ENCODE measurements around the gene RABEP1.

Gene RABEP1

DNA sequence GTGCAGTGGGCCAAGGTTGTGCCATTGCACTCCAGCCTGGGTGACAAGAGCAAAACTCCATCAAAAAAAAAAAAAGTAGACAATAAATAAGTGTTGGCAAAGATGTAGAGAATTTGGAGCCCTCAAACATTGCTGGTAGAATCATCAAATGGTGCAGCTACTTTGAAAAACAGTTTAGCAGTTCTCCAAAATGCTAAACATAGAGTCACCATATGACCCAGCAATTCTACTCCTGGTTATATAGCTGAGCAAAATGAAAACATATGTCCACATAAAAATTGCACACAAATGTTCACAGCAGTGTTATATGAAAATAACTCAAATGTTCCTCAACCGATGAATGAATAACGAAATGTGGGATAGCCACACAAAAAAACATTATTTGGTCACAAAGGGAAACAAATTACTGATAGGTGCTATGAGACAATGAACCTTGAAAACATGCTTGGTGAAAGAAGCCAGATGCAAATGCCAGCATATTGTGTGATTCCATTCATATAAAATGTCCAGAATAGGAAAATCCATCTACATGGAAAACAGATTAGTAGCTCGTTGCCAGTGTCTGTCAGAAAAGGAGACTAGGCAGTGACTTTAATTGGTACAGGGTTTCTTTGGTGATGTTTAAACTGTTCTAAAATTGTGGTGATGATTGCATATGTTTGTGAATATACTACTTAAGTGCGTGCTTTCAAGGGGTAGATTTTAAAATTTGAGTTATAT is 12.7 kb upstream of the RABEP1 start:
- DNase-seq: no peak

DNA sequence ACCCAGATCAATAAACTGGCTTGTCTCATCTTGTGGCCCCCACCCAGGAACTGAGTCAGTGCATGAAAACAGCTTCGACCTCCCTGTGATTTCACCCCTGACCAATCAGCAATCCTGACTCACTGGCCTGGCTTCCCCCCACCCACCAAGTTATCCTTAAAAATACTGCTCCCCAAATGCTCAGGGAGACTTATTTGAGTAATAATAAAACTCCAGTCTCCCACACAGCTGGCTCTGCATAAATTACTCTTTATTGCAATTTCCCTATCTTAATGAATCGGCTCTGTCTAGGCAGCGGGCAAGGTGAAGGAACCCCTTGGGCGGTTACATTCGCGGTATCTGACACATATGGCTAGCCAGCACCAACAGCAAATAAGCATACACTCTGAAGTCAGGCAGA is 9.8 kb upstream of the RABEP1 start:
- DNase-seq: no peak

DNA sequence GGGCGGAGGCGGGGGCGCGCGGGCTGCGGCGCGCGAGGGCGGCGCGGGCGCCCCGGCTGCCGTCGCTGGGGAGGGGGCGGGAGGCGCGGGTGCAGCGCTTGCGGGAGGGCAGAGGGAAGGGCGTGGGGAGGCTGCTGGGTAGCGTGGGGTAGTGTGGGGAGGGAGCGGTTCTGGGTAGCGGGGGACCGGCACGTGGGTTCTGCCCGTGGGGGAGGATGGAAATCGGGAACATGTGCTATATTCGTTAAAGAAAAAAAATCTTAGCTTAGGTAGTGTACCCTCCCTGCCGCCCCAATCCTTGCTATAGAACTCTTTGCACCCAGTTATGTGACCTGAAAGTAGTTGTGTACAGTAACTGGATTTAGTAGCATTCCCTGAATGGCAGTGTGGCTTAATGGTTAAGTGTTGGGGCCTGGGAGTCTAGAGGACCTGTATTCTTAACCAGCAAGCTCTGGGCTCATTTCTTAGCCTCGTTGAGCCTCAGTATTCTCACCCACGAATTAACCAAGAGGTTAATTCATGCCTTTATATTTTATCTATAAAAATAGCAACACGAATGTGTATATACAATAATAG is 646 bp downstream of the RABEP1 start:
- no peak for DNase-seq

DNA sequence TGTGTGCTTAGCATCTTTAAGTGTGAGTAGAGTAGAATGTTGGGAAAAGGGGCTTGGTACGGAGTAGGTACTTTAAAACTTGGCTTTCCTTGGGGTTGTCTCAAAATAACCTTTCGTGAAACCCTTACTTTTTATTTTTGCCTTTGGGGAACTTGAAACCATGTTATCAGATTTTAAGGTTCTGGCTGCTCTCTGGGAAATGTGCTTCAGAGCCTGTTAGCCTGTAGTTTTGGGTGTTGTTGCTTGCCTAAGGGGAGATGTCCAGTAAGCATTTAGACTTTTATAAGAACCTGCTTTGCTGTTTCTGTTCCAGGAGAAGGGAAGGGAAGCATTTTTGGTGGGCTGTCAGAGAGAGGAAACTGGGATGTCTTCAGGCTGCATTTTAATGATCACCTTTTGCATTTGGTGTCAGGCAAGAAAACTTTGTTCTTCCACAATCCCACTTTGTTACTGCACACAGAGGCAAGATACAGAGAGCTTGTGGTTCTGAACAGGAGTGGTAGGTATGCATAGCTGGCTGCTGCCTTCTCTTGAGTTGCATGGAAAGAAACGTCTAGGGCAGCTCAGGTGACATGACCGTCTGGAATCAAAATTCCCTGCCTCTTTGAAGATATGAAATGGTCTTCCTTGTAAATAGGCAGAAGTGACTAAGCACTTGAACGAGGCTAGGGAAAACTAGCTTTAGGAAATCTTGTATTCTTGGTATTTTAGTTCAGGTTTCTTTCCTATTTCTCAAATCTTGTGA is 1.7 kb downstream of the RABEP1 start:
- DNase-seq: no peak

DNA sequence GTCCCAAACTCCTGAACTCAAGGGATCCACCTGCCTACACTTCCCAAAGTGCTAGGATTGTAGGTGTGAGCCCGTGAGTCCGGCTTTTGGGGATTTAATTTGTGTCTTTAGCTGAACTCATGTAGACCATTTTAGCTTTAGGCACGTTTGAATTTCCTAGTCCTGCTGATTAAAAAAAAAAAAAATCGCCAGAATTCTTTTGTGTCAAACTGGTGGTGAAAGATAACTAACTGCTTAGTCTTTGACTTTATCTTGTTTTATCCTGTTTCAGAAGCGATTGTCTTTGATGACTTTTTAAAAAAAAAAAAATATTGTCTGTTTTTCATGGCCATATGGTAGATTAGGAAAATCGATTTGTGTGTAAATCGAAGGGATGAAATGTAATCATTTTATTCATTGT is 2.6 kb downstream of the RABEP1 start:
- DNase-seq: no peak

DNA sequence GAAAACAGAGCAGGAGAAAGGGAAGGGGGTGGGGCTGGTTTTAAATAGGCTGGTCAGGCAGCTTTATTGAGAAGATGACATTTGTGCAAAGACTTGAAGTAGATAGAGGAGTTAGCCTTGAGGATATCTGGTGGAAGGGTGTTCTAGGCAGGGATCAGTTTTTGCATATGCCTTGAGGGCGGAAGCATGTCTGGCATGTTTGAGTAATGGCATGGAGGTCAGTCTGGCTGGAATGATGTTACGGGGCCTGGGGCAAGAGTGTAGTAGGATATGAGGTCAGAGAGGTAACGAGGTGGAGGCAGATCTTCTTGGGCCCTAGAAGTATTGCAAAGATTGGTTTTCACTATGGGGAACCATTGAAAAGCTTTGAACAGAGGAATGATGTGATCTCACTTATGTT is 4.8 kb downstream of the RABEP1 start:
- DNase-seq: peak; percentile 88

DNA sequence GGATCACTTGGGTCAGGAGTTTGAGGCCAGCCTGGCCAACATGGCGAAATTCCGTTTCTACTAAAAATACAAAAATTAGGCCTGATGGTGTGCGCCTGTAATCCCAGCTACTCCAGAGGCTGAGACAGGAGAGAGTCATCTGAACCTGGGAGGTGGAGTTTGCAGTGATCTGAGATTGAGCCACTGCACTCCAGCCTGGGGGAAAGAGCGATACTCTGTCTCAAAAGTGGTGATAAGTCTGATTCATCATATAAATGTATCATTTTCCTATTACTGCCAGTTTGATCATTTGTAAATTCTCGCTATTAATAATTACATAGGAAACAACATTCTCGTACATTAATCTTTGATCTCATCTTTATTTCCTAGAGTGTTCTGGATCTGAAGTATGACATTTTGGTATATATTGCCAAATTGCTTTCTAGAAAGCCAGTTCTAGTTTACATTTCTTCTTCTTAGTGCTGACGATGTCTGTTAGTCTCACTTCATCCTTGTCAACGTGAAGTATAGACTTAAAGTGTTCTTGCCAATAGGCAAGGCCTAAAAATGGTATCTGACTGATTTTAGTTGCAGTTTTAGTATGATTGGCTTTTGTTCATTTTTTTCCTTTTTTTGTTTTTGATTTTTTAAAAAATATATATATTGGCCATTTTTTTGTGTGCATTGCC is 9.7 kb downstream of the RABEP1 start:
- DNase-seq: no peak

DNA sequence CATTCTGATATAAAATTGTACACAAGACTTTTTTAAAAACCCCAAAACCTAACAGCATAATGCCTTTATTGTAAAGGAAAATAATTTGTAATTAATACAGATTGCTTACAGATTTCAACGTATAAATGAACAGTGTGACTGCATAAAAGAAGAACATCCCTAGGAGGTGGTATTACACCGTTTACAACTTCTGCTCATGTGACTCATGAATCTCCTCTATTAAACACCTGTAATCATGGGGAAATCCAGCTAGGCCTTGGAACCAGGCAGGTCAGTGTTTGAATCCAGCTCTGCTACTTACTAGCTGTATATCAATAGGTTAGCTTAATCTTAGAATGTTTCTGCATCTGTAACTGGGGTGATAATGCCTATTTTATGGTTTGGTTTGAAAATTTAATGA is 15.2 kb downstream of the RABEP1 start:
- no peak for DNase-seq

DNA sequence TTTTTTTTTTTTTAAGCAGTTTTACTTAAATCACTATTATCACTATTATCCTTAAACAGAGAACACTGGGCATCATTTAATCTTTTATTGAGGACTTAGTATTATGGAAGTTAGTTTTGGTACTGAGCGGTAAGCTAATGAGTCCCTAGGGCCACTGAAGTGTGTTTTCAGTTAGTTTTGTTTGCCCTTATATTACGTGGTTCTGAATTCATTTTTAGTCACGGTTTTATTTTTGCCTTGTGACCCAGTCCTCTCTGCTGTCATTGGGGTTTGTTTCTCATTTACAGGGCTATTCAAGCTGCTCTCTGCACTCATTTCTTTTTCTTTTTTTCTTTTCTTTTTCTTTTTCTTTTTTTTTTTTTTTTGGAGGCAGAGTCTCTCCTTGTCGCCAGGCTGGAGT is 17.3 kb downstream of the RABEP1 start:
- no peak for DNase-seq

DNA sequence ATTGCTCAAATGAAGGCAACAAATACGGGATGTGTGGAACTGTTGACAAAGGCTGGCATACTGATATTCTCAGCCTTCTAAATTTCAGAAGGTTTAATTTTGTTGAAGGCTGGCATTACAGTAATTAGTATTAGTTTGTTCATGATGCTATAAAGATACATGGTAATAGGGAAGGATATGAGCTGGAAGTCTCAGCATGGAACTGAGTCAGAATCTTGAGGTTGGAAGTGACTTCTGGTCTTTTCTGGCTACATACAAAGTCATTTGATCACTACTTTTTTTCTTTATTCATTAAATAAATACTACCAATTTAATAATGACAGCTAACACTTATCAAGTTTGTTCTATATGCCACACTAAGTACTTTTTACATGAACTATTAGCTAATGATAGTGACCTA is 22.6 kb downstream of the RABEP1 start:
- no peak for DNase-seq

DNA sequence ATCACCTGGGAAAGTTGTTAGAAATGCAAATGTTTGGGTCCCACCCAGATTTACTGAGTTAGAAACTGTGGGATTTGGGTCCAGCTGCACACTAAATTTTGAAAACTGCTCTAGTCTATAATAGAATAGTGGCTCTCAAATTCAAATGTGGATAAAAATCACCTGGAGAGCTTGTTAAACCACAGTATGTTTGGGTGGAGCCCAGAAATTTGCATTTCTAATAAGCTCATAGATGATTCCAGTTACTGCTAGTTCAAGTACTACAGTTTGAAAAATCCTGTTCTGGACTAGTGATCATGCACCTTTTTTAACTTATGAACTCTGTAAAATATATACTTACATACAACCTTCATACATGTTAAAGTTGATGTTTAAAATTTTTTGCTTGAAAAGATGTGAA is 27.8 kb downstream of the RABEP1 start:
- DNase-seq: no peak

DNA sequence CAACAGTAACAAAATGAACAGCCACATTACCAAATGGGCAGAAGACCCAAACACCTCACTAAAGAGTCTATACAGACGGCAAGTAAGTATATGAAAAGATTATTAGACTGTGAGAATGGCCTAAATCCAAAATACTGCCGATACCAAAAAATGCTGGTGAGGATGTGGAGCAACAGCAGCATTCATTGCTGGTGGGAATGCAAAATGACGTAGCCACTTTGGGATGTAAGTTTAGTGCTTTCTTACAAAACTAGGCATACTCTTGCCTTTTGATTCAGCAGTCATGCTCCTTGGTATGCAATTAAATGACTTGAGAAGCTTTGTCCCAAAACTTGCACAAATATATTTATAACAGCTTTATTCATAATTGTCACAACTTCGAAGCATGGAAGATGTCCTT is 43.8 kb downstream of the RABEP1 start:
- DNase-seq: no peak

DNA sequence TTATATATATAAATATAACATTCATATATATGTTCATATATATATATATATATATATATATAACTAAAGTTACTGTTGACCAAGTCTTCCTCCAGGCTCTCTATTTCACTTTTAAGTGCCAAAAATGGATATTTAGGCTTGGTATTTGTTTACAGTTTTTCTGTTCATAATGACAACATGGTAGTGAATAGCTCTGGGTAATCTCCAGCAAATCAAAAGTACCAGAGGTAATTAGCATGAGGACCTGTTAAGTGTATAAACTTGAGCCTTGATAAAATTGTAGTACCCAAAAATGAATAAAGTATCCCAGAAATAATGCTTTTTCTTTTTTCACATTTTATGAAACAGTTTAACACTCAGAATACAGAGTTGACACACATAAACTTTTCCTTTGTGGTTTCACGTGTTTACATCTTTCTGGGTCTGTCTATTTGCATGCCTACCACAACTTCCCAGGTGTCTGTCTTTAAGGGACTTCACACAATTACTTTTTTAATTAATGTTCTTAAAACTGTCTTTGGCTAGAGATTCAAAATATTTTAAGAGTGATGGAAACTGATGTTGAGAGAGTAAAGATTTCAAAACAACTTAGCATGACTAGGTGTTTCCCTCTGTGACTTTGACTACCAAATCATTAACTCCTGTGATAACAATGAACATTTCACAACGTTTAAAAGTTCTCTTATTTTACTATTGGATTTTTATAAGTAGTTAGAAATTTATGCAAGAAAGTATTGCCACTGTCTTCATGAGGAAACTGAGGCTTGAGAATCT is 47.9 kb downstream of the RABEP1 start:
- DNase-seq: no peak

DNA sequence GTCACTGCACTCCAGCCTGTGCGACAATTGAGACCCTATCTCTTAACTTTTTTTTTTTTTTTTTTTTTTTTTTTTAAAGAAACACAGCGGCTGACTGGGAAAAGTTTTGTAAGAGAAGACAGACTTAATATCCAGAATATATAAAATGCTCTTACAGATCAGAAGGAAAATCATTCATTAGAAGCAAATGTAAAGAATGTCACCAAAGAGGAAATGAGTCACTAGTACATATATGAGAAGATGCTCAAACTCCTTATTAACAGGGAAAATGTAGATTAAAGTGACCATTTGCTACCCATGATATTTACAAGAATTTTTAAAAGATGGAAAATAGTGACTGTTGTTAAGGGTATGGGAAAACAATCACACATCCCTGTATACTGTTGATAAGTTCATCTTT is 48.9 kb downstream of the RABEP1 start:
- no peak for DNase-seq

DNA sequence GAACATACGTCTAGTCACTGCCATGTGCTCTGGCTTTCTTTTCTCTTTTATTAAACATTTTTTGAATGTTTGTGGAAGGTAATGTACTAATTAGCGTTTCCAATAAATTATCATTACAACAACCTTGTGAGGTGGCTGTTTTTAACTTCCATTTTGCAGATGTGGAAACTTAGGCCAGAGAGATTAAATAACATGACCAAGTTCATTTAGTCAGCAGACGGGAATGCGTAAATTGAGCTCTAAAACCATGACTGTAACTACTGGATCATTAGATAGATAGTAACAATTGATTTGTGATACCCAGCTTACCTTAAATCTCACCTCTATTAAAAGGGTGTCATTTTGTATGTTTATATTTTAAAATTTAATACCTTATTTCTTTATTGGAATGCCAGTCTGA is 49.4 kb downstream of the RABEP1 start:
- no peak for DNase-seq

DNA sequence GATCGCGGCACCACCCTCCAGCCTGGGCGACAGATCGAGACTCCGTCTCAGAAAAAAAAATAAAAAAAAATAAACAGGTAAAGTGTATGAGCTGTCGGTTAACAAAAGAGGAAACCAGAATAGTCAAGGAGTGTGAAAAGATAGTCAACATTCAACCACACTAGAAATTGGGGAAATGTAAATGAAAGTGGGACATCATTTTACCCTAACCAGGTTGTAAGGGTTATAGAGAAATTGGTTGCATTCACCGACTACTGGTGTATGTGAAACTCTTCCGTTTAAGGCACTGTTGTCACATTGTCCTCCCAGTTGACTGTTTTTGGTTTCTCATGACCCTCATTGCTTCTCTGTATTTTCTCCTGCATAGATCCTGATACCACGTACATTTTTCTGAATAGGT is 62.8 kb downstream of the RABEP1 start:
- DNase-seq: no peak

DNA sequence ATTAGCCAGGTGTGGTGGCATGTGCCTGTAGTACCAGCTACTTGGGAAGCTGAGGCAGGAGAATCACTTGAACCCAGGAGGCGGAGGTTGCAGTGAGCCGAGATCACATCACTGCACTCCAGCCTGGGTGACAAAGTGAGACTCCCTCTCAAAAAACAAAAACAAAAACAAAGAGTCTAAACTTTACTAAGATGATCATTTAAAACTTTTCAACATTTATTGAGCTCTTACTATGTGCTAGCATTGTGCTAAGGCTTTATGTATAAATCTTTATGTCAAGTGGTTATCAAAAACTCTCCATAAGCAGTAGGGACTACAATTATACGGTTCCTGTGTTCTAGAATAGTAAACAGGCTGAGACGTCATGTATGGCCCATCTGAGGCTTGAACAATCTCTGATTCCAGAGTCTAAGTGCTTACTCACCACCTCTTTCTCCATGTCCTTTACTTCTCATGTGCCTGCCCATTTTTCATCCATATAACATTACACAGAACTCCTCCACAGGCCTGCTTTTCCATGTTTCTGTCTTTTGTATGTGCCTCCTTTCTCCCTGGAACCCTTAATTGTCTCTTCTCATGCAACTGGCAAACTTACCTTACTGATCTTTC is 70.7 kb downstream of the RABEP1 start:
- DNase-seq: no peak

DNA sequence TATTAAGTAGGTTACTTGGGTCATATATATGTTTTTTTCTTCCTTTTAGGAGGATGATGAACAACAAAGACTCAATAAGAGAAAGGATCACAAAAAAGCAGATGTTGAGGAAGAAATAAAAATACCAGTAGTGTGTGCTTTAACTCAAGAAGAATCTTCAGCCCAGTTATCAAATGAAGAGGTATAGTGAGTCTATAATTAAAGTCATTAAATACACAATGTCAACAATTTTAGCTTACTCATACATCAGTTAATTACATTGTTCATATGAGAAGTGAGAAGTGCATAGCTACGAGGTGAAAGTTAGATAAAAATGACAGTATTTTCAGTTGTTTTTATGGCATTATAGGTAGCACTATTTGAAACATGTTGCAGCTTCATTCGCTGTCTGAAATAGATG is 72.2 kb downstream of the RABEP1 start:
- no peak for DNase-seq

DNA sequence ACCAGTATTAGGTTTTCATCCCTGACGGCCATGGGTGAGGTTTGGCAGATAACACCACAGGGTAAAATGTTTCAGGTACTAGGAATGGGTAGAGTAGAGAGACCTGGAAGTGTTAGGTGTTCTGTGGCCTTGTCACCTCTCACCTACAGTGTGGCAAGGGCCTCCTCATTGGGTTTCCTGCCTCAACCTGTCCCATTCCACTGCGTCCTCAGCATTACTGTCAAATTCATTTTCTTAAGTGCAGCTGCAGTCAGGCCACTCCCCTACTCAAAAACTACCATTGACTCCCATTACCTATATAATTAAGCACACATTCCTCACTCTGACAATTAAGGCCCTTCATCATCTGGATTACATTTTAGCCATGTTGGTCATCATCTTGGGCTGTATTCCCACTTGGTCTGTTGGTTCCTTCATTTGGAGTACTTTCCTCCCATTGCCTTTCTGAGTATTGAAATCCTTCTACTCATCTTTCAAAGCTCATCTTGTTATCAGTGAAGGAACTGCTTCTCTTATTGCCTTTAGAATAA is 72.9 kb downstream of the RABEP1 start:
- DNase-seq: no peak

DNA sequence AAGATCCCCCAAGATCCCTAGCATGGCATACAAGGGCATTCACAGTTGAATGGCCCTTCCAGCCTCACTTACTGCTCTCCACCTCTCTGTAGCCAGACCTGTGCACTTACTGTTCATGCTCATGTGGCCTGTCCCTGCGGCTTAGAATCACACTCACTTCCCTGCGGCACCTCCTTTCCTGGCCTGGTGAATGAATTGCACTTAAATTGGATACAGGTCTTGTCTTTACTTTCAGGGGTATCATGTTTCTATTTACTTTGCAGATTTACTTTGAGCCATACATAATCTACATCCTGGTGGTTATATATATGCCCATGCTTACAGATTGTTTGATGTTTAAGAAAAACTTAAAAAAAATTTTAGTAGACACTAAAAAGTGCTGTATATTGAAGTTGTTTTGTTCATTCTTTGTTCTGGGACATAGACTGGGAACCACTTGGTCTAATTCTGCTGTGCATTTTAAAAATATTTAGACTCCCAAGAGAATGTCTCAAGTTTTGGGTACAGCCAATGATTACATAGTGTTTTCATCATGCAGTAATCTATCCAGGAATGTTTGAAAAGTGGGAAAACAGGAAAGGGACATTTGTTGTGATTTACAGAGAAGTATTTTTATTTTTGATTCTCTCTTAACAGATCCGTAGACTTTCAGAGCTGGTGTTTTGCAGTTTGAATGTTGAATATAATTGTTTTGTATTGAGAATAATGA is 73.5 kb downstream of the RABEP1 start:
- DNase-seq: no peak

DNA sequence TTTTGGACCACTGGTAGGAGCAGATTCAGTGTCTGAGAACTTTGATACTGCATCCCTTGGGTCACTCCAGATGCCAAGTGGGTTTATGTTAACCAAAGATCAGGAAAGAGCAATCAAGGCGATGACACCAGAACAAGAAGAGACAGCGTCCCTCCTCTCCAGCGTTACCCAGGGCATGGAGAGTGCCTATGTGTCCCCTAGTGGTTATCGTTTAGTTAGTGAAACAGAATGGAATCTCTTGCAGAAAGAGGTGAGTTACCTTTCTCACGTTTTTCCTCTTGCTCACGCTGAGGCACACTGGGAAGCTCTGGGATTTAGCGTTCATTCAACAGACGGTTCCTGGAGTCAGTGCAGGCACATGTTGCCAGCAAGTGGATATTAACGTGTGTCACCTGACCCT is 79.3 kb downstream of the RABEP1 start:
- no peak for DNase-seq
